RWPE1 (cell line): ENCODE measurements around the gene RAB1B.
"Not testable (repeated sequence)": the region's sequence is repeated elsewhere in the genome, so short reads cannot be mapped to it uniquely, and the experiment has no call there.

Experiments
- CTCF ChIA-PET: fragments of 350-600 bp; sonication (Branson Sonifier 250); formaldehyde crosslinking; extraction: SDS; loops from one replicate; lab custom pipeline; 2021; lab: Yijun Ruan, JAX
- POLR2A ChIA-PET: fragments of 400-600 bp; formaldehyde crosslinking; extraction: SDS; loops from one replicate; lab custom pipeline; 2020; ENCODE audit warnings: antibody characterized with exemption; ENCODE audit not compliant: low non-redundant PET; lab: Yijun Ruan, JAX
- DNase-seq: peaks from one replicate; pipeline ENCODE4 v3.0.0; 2012; ENCODE audit warnings: low spot score
- H3K27ac ChIP-seq: fragments of 450-650 bp; 2 replicates; pipeline ENCODE4 v1.5.1; 2017
- CTCF ChIP-seq: fragments of 450-650 bp; conservative IDR thresholded peaks from 2 replicates; pipeline ENCODE4 v1.5.1; 2017; ENCODE audit warnings: low read depth, mild to moderate bottlenecking

RAB1B gene

GRCh38 chr11:66299186-66299585, 30.7 kb downstream of the RAB1B start:
- CTCF ChIA-PET, result interaction anchor here (1.0 kb wide), 1 partner anchor 12 kb away, joined by 6 read pairs; no protein-coding TSS in a partner anchor
- no peak overlapping the region for H3K27ac ChIP-seq
- DNase-seq, result no peak
- no peak for TF ChIP-seq CTCF
- POLR2A ChIA-PET, result no interaction called here

- POLR2A ChIA-PET, result no interaction called here
- no peak for TF ChIP-seq CTCF
- DNase-seq, result no peak
- no peak overlapping the region for H3K27ac ChIP-seq
- CTCF ChIA-PET, result interaction anchor here (0.9 kb wide), 1 partner anchor 9 kb away, joined by 4 read pairs; no protein-coding TSS in a partner anchor
Observed at GRCh38 chr11:66302656-66303055, 34.2 kb downstream of the RAB1B start.

- POLR2A ChIA-PET, result no interaction called here
- no peak overlapping the region for H3K27ac ChIP-seq
- no peak for TF ChIP-seq CTCF
- no peak for DNase-seq
- CTCF ChIA-PET, result interaction anchor here (0.7 kb wide), 1 partner anchor 78 kb away, joined by 3 read pairs; no protein-coding TSS in a partner anchor
Observed at GRCh38 chr11:66309475-66309874, 41.0 kb downstream of the RAB1B start.

- POLR2A ChIA-PET, result interaction anchor here (0.7 kb wide), 1 partner anchor 111 kb away, joined by 3 read pairs; no protein-coding TSS in a partner anchor
- CTCF ChIA-PET, result interaction anchor here (1.5 kb wide), 1 partner anchor 75 kb away, joined by 24 read pairs; no protein-coding TSS in a partner anchor
Observed at GRCh38 chr11:66310324-66310723, 41.9 kb downstream of the RAB1B start.

GRCh38 chr11:66310803-66311440, 42.5 kb downstream of the RAB1B start:
- not testable (repeated sequence) for DNase-seq
- ChIA-PET POLR2A (interaction anchor here (0.7 to 2.0 kb wide), 2 partner anchors 75 to 110 kb away, joined by 3 to 5 read pairs; no protein-coding TSS in a partner anchor), CTCF (interaction anchor here (0.6 to 3.2 kb wide), 29 partner anchors 8 to 111 kb away, joined by 3 to 25 read pairs (median 4); partner anchors contain the start of genes BRMS1, RIN1 and SLC29A2)
- H3K27ac ChIP-seq, result peak overlapping the region; percentile 93

More at GRCh38 chr11:66310324-66310723, 41.9 kb downstream of the RAB1B start:
- TF ChIP-seq CTCF, result no peak
- H3K27ac ChIP-seq, result no peak overlapping the region
- no peak for DNase-seq

- peak; percentile 87 for TF ChIP-seq CTCF
- peak overlapping the region; percentile 93 for H3K27ac ChIP-seq
- CTCF ChIA-PET, result interaction anchor here (0.6 to 3.2 kb wide), 31 partner anchors 9 to 357 kb away, joined by 3 to 25 read pairs (median 4); partner anchors contain the start of genes BRMS1, RIN1 and SLC29A2
- DNase-seq, result no peak
- POLR2A ChIA-PET, result interaction anchor here (2.0 kb wide), 1 partner anchor 75 kb away, joined by 5 read pairs; no protein-coding TSS in a partner anchor
Observed at GRCh38 chr11:66311470-66311964, 43.1 kb downstream of the RAB1B start.
